ENCODE data around the gene AP2S1.

GRCh38 chr19:46867170-46867569, 16.5 kb upstream of the AP2S1 start:
- TF ChIP-seq CTCF (conservative IDR thresholded peaks at IDR 0.05; ENCODE audit: low read length) (no peak), EZH2phosphoT487 (IDR thresholded peaks at IDR 0.05; ENCODE audit: borderline replicate concordance, low read depth, low read length) (no peak)
